ENCODE data around the gene RASIP1.

The RASIP1 gene

DNA sequence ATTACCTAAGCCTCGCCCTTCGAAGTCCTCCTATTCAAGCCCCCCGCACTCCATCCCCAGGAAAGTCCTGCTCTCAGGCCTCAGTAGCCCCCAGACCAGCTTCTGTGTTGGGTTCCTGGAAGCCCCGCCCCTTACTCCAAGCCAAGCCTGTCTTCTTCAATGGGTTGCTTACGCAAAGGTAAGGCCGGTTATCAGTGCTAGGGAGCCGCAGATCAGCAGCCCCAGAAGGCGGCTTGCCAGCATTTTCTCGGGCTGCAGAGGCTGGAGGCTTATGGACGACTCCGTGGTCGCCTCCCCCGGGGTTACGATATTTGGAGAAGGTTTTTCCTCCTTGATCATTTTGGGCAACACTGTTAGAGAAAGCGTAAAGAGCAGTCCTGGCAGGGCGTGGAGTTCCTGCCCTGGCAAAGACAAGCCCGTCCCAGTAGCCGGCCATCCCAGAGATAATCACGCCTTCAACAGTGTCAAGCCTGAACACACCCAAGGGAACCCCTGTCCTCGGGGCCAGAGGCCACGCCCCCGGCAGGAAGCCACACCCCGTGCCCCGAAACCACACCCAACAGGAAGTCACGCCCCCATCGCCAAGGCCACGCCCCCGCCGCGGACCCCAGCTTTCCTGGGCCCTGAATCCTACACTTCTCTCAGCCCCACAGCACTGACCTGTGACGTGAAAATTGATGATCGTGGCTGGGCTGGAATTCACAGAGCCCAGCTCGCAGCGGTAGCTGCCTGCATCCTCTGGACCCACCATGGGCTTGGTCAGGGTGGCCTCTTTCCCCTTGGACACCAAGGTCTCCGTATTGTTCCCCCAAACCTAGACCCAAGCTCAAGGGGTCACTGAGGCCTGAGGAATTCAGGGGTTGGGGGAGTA, 954 bp upstream of the RASIP1 start (continued):
- TF ChIP-seq, protein P1, sequence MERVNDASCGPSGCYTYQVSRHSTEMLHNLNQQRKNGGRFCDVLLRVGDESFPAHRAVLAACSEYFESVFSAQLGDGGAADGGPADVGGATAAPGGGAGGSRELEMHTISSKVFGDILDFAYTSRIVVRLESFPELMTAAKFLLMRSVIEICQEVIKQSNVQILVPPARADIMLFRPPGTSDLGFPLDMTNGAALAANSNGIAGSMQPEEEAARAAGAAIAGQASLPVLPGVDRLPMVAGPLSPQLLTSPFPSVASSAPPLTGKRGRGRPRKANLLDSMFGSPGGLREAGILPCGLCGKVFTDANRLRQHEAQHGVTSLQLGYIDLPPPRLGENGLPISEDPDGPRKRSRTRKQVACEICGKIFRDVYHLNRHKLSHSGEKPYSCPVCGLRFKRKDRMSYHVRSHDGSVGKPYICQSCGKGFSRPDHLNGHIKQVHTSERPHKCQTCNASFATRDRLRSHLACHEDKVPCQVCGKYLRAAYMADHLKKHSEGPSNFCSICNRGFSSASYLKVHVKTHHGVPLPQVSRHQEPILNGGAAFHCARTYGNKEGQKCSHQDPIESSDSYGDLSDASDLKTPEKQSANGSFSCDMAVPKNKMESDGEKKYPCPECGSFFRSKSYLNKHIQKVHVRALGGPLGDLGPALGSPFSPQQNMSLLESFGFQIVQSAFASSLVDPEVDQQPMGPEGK (tag by site-specific recombination; IDR thresholded peaks at IDR 0.05), result no peak
- TF ChIP-seq HOXD13 (CRISPR knock-in tag; IDR thresholded peaks at IDR 0.05; ENCODE audit: borderline replicate concordance), result no peak
- TF ChIP-seq SETDB1 (IDR thresholded peaks at IDR 0.05; ENCODE audit: insufficient read length, low read length), result no peak
- TF ChIP-seq, protein P2, sequence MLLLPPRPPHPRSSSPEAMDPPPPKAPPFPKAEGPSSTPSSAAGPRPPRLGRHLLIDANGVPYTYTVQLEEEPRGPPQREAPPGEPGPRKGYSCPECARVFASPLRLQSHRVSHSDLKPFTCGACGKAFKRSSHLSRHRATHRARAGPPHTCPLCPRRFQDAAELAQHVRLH (tag by site-specific recombination; IDR thresholded peaks at IDR 0.05), result no peak
- TF ChIP-seq, protein P3, sequence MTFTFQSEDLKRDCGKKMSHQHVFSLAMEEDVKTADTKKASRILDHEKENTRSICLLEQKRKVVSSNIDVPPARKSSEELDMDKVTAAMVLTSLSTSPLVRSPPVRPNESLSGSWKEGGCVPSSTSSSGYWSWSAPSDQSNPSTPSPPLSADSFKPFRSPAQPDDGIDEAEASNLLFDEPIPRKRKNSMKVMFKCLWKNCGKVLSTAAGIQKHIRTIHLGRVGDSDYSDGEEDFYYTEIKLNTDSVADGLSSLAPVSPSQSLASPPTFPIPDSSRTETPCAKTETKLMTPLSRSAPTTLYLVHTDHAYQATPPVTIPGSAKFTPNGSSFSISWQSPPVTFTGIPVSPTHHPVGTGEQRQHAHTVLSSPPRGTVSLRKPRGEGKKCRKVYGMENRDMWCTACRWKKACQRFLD (tag by site-specific recombination; IDR thresholded peaks at IDR 0.05), result no peak
- TF ChIP-seq, protein P4, sequence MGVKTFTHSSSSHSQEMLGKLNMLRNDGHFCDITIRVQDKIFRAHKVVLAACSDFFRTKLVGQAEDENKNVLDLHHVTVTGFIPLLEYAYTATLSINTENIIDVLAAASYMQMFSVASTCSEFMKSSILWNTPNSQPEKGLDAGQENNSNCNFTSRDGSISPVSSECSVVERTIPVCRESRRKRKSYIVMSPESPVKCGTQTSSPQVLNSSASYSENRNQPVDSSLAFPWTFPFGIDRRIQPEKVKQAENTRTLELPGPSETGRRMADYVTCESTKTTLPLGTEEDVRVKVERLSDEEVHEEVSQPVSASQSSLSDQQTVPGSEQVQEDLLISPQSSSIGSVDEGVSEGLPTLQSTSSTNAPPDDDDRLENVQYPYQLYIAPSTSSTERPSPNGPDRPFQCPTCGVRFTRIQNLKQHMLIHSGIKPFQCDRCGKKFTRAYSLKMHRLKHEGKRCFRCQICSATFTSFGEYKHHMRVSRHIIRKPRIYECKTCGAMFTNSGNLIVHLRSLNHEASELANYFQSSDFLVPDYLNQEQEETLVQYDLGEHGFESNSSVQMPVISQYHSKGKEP (tag by site-specific recombination; IDR thresholded peaks at IDR 0.05), result no peak; the same call in 1 of the 2 replicates
- TF ChIP-seq ZNF274 (IDR thresholded peaks at IDR 0.05; ENCODE audit: low read length), result no peak
- TF ChIP-seq ZNF274 (tag by site-specific recombination; IDR thresholded peaks at IDR 0.05; ENCODE audit: borderline replicate concordance), result no peak
- TF ChIP-seq SP3 (tag by site-specific recombination; IDR thresholded peaks at IDR 0.05), result peak; percentile 76
- peak; percentile 97 for TF ChIP-seq KLF9 (tag by site-specific recombination; IDR thresholded peaks at IDR 0.05; ENCODE audit: low read depth)

DNA sequence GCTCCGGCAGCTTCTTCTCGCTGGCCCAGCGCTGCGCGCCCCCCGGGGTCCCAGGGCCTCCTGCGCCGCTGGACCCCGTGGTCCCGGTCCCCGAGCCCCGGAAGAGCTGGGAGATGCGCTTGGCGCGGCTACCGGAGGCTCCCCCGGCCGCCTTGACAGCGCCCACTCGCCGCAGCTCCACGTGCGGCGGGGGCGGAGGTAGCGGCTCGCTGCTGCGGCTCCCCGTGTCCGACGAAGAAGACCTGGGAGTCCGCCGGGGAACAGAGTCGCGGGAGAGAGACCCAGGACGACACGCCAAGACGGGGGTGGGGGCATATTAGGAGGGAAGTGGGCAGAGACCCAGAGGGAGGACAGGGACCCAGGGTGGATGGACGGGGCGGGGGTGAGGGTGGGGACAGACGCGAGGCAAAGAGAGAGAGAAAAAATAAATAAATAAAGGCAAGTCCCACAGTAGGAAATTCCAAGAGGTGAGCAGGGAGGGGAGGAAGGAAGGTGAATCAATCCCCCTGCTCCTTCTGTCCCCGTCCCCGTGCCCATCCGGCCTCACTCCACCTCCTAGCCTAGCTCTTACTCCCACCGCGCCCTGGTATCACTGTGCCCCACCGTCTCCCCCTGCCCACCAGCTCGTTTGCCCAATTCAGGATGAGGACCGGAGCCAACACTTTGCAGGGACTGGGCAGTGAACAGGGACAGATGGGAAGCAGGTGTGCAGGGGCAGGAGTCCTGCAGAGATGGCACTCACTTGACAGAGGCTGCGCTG, 826 bp downstream of the RASIP1 start:
- peaks cover 5% of the 10 kb centered on the region for H3K4me1 ChIP-seq (ENCODE audit: control insufficient read depth, insufficient read depth, low read length)
- peak overlapping the region; percentile 36 for H3K4me3 ChIP-seq (ENCODE audit: low read depth, low read length)
- no peaks in the 10 kb centered on the region for H3K36me3 ChIP-seq (ENCODE audit: control insufficient read depth in 2 of 2, insufficient read depth in 1 of 2, low read length in 2 of 2)
- no peaks in the 10 kb centered on the region for H3K9me3 ChIP-seq (ENCODE audit: control insufficient read depth, insufficient read depth, low read depth, low read length)
- H3K27ac ChIP-seq (ENCODE audit: extremely low read depth, low read depth, low read length), result peak overlapping the region; percentile 77; the same call in 1 of the 2 replicates
- ChIA-PET POLR2A (interaction anchor here (0.9 to 2.9 kb wide), 7 partner anchors 8 to 121 kb away, joined by 3 to 35 read pairs (median 12); partner anchors contain the start of genes CA11, IZUMO1, RPL18 and SPHK2), CTCF (interaction anchor here (0.5 to 2.1 kb wide), 12 partner anchors 8 to 401 kb away, joined by 3 to 31 read pairs (median 3); partner anchors contain the start of gene CA11)
- TF ChIP-seq ZNF140 (tag by site-specific recombination; IDR thresholded peaks at IDR 0.05) (no peak), KLF7 (tag by site-specific recombination; IDR thresholded peaks at IDR 0.05; ENCODE audit: borderline replicate concordance) (no peak), ZNF501 (tag by site-specific recombination; IDR thresholded peaks at IDR 0.05) (no peak), EGR2 (tag by site-specific recombination; IDR thresholded peaks at IDR 0.05; ENCODE audit: low read depth) (peak; percentile 61), ZBTB8A (tag by site-specific recombination; IDR thresholded peaks at IDR 0.05) (0 out of 2 replicates have a peak, but pooled peaks have one; percentile 8), ZFHX2 (tag by site-specific recombination; conservative IDR thresholded peaks at IDR 0.05) (peak; percentile 59), ZNF561 (tag by site-specific recombination; IDR thresholded peaks at IDR 0.05; ENCODE audit: borderline replicate concordance) (peak; percentile 14; the same call in 1 of the 2 replicates), KLF1 (tag by site-specific recombination; IDR thresholded peaks at IDR 0.05) (peak; percentile 19; the same call in 1 of the 2 replicates), GLIS2 (tag by site-specific recombination; IDR thresholded peaks at IDR 0.05) (peak; percentile 48; the same call in 1 of the 2 replicates), ZIC2 (tag by site-specific recombination; IDR thresholded peaks at IDR 0.05) (peak; percentile 16; the same call in 1 of the 2 replicates)
- TF ChIP-seq, protein P5, sequence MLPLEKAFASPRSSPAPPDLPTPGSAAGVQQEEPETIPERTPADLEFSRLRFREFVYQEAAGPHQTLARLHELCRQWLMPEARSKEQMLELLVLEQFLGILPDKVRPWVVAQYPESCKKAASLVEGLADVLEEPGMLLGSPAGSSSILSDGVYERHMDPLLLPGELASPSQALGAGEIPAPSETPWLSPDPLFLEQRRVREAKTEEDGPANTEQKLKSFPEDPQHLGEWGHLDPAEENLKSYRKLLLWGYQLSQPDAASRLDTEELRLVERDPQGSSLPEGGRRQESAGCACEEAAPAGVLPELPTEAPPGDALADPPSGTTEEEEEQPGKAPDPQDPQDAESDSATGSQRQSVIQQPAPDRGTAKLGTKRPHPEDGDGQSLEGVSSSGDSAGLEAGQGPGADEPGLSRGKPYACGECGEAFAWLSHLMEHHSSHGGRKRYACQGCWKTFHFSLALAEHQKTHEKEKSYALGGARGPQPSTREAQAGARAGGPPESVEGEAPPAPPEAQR (tag by site-specific recombination; IDR thresholded peaks at IDR 0.05), result no peak
- TF ChIP-seq, protein P6, sequence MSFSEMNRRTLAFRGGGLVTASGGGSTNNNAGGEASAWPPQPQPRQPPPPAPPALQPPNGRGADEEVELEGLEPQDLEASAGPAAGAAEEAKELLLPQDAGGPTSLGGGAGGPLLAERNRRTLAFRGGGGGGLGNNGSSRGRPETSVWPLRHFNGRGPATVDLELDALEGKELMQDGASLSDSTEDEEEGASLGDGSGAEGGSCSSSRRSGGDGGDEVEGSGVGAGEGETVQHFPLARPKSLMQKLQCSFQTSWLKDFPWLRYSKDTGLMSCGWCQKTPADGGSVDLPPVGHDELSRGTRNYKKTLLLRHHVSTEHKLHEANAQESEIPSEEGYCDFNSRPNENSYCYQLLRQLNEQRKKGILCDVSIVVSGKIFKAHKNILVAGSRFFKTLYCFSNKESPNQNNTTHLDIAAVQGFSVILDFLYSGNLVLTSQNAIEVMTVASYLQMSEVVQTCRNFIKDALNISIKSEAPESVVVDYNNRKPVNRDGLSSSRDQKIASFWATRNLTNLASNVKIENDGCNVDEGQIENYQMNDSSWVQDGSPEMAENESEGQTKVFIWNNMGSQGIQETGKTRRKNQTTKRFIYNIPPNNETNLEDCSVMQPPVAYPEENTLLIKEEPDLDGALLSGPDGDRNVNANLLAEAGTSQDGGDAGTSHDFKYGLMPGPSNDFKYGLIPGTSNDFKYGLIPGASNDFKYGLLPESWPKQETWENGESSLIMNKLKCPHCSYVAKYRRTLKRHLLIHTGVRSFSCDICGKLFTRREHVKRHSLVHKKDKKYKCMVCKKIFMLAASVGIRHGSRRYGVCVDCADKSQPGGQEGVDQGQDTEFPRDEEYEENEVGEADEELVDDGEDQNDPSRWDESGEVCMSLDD (tag by site-specific recombination; IDR thresholded peaks at IDR 0.05), result no peak
